GM18907 (cell line): ENCODE measurements around the gene ESR2.
A peak's percentile ranks its signal among the peaks of the same experiment; 100 is the strongest.
"Not testable (repeated sequence)": the region's sequence is repeated elsewhere in the genome, so short reads cannot be mapped to it uniquely, and the experiment has no call there.

Experiments used
- ATAC-seq: cut with Tn5 transposase; IDR thresholded peaks from one replicate; pipeline ENCODE4 v1.9.1; 2021; ENCODE audit warnings: mild to moderate bottlenecking, moderate library complexity; ENCODE audit not compliant: unreplicated experiment

ESR2 gene

GRCh38 chr14:64201296-64201695 lies 92.9 kb downstream of the ESR2 start:
- no peak for ATAC-seq

GRCh38 chr14:64200170-64200569 lies 94.0 kb downstream of the ESR2 start:
- no peak for ATAC-seq

- no peak for ATAC-seq
Observed at GRCh38 chr14:64198486-64198885, 95.7 kb downstream of the ESR2 start.

- no peak for ATAC-seq
Observed at GRCh38 chr14:64197996-64198395, 96.2 kb downstream of the ESR2 start.

GRCh38 chr14:64196814-64197411 lies 97.3 kb downstream of the ESR2 start:
- peak; percentile 63 for ATAC-seq

GRCh38 chr14:64196056-64196455 lies 98.1 kb downstream of the ESR2 start:
- ATAC-seq, result no peak

- ATAC-seq, result peak; percentile 69
Observed at GRCh38 chr14:64195199-64195598, 99.0 kb downstream of the ESR2 start.

- ATAC-seq, result no peak
Observed at GRCh38 chr14:64194404-64194803, 99.8 kb downstream of the ESR2 start.

GRCh38 chr14:64193821-64194220 lies 100.3 kb downstream of the ESR2 start:
- no peak for ATAC-seq

GRCh38 chr14:64191756-64192155 lies 102.4 kb downstream of the ESR2 start:
- no peak for ATAC-seq

- ATAC-seq, result no peak
Observed at GRCh38 chr14:64190974-64191502, 103.1 kb downstream of the ESR2 start.

- no peak for ATAC-seq
Observed at GRCh38 chr14:64187331-64187730, 106.8 kb downstream of the ESR2 start.

- no peak for ATAC-seq
Observed at GRCh38 chr14:64186231-64187129, 107.7 kb downstream of the ESR2 start.

- no peak for ATAC-seq
Observed at GRCh38 chr14:64185184-64185583, 109.0 kb downstream of the ESR2 start.

- ATAC-seq, result no peak
Observed at GRCh38 chr14:64184103-64184729, 110.0 kb downstream of the ESR2 start.

- ATAC-seq, result not testable (repeated sequence)
Observed at GRCh38 chr14:64182908-64183307, 111.3 kb downstream of the ESR2 start.

- no peak for ATAC-seq
Observed at GRCh38 chr14:64178814-64179213, 115.4 kb downstream of the ESR2 start.

GRCh38 chr14:64176330-64176729 lies 117.8 kb downstream of the ESR2 start:
- ATAC-seq, result no peak

GRCh38 chr14:64174922-64175782 lies 119.0 kb downstream of the ESR2 start:
- no peak for ATAC-seq

- ATAC-seq, result no peak
Observed at GRCh38 chr14:64170181-64170580, 124.0 kb downstream of the ESR2 start.

- no peak for ATAC-seq
Observed at GRCh38 chr14:64159588-64159987, 134.6 kb downstream of the ESR2 start.
